Stimulated activated CD8-positive, alpha-beta memory T cell treated with anti-CD3 and anti-CD28 coated beads, Interleukin-4, amount 100 ng/mL, for 4 hours (primary cell): ENCODE measurements around the gene TPM4.
A peak's percentile ranks its signal among the peaks of the same experiment; 100 is the strongest.
"Not testable (repeated sequence)": the region's sequence is repeated elsewhere in the genome, so short reads cannot be mapped to it uniquely, and the experiment has no call there.

Experiments
- DNase-seq, 2 donors: peaks; one replicate each; pipeline ENCODE4 v3.0.0-alpha.2; 2020; ENCODE audit warnings: low read depth in 2 of 2, low spot score in 1 of 2

The TPM4 gene

GRCh38 chr19:16071072-16071691 is 5.1 kb upstream of the TPM4 start:
- DNase-seq, result no peak

DNA sequence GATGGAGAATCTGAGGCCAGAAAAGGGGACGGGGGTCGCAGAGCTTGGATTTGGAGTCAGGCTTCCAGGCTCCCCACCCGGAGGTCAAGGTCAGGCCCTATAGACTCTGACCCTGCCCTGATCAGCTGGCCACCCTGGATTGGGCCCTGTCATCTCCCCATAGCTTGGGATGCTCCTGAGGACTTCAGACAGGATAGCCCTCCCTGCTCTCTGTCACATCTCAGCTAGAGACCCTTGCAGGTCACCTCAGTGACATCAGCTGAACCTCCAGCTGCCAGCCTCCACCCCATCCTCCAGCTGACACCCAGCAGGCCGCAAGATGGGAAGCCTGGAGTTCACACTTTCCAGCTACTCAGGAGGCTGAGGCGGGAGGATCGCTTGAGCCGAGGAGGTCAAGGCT is 2.8 kb upstream of the TPM4 start:
- no peak for DNase-seq

DNA sequence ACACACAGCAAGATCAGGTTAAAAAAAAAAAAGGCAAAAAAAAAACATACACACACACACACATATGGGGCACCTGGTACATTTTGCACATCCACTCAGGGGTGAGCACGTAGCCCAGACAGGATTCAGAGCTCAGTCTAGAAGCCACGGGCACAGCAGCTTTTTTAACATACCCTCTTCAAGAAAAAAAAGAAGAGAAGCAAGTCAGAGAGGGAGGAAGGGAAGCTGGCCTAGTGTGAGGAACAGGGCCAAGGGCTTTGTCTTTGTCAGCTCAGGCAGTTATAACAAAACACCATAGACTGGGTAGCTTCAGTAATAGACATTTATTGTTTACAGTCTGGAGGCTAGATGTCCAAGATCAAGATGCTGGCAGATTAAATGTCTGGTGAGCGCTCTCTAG is 2.3 kb upstream of the TPM4 start:
- DNase-seq, result no peak

DNA sequence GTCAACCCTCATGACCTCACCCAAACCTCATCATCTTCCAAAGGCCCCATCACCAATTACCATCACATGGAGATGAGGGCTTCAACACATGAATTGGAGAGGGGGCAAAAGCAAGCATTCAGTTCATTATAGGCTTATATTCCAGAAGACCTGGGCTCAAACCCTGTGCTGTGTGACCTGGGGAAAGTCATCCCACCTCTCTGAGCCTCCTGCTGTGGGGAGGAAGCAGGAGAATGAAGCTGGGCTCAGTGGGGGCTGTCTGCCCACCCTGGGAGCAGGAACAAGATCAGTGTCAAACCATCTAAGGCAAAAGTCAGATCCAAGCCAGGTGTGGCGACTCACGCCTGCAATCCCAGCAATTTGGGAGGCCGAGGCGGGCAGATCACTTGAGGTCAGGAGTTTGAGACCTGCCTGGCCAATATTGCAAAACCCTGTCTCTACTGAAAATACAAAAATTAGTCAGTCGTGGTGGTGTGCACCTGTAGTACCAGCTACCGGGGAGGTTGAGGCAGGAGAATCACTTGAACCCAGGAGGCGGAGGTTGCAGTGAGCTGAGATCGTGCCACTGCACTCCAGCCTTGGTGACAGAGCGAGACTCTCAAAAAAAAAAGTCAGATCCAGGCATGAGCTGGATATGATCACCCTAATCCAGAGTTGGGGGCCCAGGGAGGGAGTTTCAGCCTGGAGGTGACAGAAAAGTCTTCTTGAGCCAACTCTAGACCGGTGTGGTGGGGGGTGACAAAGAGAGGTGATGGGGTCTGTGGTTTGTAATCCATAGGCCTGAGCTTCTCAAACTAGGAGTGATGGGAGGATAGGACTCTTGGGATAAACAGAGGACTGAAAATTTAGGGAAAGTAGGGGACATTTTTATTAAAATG is 1.6 kb upstream of the TPM4 start:
- no peak for DNase-seq

DNA sequence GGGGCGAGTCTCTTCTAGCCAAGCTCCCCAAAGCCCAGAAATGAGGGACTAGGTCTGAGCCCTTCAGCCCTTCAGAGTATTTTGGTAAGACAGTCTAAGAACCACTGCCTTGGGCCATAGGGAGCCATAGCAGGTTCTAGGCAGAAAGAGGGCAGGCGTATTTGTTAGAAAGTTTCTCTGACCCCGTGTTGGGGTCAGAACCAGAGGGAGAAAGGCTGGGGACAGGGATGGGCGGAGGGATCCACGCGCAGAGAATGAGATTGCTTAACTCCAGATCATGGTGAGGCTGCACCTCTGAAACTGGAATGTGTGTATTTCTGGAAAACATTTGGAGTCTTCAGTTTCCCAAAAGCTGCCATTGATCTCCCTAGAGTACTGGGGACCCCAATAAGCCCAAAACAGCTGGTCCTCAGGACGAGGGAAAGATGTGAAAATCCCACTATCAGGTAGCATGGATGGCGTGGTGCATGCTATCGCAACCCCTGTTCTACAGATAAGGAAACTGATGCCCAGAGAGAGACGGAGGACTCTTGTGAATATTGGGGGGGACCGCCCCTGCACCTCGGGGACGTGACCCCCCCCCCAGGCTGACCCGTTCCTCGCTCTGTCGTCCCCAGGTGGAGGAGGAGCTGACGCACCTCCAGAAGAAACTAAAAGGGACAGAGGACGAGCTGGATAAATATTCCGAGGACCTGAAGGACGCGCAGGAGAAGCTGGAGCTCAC is 703 bp upstream of the TPM4 start:
- no peak for DNase-seq

- no peak for DNase-seq
These were observed 790 bp downstream of the TPM4 start for GRCh38 chr19:16076958-16077611.

- DNase-seq, result no peak
These were observed 1.9 kb downstream of the TPM4 start for GRCh38 chr19:16077984-16078758.

- peak in 1 of 2 donors; percentile 48 for DNase-seq
These were observed 2.7 kb downstream of the TPM4 start for GRCh38 chr19:16078759-16079707.

DNA sequence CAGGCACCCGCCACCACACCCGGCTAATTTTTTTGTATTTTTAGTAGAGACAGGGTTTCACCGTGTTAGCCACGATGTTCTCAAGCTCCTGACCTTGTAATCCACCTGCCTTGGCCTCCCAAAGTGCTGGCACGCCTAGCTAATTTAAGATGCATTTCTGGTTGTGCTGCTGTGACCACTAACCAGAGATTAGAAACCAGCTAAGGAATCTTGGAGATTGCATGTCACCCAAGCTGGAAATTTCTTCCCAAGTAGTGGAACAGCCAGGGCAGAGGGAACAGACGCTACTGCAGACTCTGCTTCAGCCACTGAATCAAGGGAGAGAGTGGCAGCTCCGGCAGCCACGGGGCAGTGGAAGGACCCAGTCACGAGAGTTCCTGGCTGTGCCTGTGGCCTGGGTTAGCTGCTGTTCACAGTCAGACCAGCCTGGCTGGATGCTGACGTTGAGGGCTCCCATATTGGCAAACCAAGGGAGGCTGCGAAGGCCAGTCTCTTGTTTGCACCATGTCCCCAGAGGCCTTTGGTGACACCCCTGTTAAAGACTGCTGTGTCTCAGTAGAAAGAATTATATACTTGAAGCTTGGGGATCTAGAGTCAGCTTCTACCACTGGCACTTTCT is 7.9 kb downstream of the TPM4 start:
- no peak for DNase-seq

GRCh38 chr19:16085115-16085514 is 8.8 kb downstream of the TPM4 start:
- DNase-seq, result no peak

DNA sequence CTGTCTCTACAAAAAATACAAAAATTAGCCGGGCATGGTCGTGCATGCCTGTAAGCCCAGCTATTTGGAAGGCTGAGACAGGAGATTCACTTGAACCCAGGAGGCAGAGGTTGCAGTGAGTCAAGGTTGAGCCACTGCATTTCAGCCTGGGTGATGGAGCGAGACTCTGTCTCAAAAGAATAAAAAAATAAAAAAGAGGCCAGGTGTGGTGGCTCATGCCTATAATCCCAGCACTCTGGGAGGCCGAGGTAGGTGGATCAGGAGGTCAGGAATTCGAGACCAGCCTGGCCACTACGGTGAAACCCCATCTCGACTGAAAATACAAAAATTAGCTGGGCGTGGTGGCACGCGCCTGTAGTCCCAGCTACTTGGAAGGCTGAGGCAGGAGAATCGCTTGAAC is 11.1 kb downstream of the TPM4 start:
- DNase-seq, result not testable (repeated sequence)

GRCh38 chr19:16087940-16088339 is 11.6 kb downstream of the TPM4 start:
- no peak for DNase-seq

GRCh38 chr19:16088351-16089009 is 12.2 kb downstream of the TPM4 start:
- no peak for DNase-seq

DNA sequence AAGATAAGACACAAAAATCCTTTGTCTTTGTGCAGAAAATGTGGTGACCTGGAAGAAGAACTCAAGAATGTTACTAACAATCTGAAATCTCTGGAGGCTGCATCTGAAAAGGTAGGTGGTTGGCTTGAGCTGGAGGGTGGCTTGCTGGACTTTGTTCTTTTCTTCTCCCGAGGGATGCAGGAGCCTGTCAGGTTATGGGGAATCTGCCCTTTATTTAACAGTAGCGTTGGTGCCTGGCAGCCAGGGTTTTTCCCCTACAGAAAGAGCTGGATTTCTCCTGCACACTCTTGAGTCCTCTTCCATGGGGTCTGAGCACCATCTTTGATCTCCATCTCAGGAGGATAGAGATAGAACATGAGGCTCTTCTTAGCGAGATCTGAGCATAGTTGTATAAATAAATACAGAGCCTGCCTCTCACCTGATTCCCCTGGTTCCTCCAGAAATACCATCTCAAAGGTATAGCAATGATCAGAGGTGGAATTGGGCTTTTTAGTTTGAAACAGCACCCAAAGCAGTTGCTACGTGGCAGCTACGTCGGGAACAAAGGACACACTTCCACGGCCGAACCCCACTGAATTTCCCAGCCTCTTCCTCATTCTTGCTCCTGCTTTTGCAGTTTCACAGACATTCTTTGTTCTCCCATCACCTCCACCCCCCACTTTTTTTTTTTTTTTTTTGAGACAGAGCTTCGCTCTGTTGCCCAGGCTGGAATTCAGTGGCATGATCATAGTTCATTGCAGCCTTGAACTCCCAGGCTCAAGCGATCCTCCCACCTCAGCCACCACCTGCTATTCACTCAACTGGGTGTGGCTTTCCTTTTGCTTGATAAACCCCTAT is 12.9 kb downstream of the TPM4 start:
- no peak for DNase-seq

DNA sequence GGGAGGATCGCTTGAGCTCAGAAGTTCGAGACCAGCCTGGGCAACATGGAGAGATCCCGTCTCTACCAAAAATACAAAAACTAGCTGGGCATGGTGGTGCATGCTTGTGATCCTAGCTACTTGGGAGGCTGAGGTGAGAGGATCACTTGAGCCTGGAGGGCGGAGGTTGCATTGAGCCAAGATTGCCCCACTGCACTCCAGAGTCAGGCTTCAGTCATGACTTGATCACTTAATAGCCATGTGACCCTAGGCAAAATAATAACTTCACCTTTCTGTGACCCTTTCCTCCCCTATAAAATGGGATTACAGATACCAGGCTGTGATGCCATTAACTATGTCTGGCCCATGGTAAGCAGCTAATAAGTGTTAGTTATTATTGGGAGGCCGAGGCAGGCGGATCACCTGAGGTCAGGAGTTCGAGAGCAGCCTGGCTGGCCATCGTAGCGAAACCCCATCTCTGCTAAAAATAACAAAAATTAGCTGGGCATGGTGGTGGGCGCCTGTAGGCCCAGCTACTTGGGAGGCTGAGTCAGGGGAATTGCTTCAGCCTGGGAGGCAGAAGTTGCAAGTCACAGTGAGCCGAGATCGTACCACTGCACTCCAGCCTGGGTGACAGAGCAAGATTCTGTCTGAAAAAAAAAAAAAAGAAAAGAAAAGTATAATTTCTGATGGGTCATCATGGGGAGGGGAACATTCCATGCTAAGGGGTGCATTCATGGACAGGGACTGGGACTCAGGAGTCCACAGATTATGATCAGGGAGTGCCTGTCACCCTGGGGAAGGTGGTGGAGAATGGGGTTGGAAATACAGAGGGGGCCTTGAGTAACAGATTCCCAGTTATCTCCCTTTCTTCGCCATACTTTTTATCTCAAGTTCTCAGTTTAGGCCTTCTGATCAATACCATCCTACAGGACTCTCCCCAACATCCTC is 15.5 kb downstream of the TPM4 start:
- no peak for DNase-seq

GRCh38 chr19:16094360-16095070 is 18.2 kb downstream of the TPM4 start:
- DNase-seq, result no peak
